NCI-H524 (cell line): ENCODE results near the gene PMEL.
"Not testable (repeated sequence)": the region's sequence is repeated elsewhere in the genome, so short reads cannot be mapped to it uniquely, and the experiment has no call there.

Experiments
- DNase-seq, 2 experiments: peaks; one replicate each; lab custom pipeline; 2025; lab: John Stamatoyannopoulos, UW

The PMEL gene

GRCh38 chr12:55923648-55924047, 42.2 kb downstream of the PMEL start:
- not testable (repeated sequence) for DNase-seq

DNA sequence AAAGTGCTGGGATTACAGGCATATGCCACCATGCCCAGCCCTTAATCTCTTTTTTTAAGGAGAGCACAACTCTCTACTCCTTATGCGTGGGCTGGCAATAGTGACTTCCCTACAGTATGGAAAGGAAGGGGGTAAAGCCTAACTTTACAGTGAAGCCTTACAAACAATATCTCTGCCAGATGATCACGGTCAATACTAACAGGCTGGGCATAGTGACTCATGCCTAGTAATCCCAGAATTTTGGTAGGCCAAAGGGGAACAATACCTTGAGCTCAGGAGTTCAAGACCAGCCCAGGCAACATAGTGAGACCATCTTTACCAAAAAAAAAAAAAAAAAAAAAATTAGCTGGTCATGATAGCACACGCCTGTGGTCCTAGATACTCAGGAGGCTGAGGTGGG, 43.7 kb downstream of the PMEL start:
- no peak for DNase-seq

- DNase-seq: not testable (repeated sequence)
Observed at GRCh38 chr12:55919032-55919431, 46.8 kb downstream of the PMEL start.

- no peak for DNase-seq
Observed at GRCh38 chr12:55915482-55915859, 50.4 kb downstream of the PMEL start.

- no peak for DNase-seq
Observed at GRCh38 chr12:55912908-55913307, 52.9 kb downstream of the PMEL start.

DNA sequence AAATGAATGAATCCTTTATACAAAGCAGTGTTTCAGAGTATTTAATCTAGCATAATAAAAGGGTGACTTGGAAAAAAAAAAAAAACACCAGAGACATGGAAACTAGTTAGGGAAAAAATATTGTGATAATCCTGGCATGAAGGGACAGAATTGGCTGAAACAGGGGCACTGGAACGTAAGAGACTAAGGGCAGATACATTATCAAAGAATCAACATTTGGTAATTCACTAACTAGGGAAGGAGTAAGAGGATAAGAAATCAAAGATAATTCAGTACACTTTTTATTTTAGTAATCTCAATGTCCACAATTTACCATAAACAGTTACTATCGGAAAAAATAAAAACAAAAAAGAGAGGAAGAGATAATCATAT, 56.3 kb downstream of the PMEL start:
- no peak for DNase-seq

DNA sequence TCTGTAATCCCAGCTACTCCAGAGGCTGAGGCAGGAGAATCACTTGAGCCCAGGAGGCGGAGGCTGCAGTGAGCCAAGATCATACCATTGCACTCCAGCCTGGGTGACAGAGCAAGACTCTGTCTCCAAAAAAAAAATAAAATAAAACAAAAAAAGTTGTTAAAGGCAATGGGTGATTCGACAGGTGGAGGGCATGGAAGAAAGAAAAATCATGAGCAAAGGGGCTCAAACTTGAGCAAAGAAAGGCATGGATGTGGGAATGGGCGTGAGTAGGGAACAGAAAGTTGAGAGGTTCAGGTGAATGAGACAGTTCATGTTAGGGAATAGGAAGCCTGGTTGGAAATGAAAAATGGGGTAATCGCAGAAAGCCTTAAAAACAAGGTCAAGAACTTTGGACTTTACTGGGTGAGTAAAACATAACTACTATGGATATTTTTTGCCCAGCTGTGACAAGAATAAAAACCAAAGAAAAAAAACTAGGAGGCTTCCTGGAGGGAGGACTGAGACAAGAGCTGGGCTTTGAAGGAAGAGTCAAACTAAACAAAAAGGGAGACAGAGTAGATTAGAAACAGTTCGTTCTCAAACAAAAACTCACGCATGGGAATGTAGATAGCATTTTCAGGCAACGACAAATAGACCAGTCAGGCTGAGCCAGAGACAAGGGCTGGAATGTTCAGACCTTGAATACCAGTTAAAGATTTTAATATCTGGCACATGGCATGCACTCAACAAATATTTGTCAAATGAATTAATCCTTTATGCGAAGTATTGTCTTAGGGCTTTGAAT, 56.9 kb downstream of the PMEL start:
- no peak for DNase-seq

DNA sequence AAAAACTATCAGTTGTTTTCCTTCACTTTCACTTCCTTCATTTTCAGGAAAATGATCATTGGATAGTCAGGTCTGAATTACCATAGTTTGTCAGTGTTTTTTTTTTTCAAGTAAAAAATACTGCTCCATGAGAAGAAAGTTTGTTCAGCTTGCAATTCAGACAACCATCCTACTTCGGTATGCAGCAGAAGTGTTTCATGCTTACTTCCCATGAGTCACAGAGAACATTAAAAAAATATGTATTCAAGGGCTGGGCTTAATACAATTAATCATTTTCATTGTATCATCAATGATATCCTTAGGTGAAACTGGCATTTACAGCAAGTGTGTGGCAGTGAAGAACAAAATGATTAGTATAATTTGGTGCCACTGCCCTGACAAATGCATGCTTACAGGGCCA, 59.8 kb downstream of the PMEL start:
- DNase-seq: no peak
